ENCODE data around the gene DDX52. TPM values are rescaled to one million over a fixed set of nuclear protein-coding genes. Genes with fewer than 3 reads are reported as not detected.

Gene DDX52
- total and polyA plus RNA-seq, 2 of the 13 experiments (the other 11 are each of a cell fraction or from before 2014, with no cell fraction given): 8.9 to 36.1 TPM

DNA sequence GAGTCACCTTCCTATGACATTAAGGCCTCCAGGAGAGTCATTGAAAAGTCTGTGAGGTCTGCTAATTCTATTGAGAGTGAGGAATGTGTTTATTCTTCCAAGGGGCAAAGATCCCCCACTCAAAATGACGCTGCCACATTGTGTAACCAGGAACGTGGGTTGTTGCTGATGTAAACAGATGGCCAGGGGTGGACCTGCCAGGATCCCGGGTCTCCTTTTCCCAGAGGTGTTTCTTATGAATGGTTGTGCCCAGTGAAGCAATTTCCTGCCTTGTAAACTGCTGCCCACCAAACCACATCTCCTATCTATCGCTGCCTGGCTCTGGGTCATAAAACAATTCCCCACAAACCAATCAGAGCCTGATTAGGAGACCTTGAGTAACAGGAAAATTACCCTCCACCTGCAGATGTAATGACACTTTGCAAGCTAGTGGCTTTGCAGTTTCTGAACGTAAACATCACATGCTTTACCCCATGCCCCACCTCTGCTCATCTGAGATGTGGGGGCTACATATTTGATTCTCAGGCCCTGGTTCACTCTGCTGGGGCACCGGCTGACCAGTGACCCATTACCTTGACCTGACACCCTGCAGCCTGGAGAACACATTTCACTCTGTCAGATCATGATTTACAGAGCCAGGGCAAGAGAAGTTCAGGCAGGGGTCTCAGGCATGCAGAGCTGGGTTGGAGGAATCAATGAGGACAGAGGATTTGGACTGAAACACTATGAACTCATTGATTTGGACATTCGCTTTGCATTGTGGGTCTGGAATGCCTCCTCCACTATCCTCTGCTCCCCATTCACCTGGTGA is 33.1 kb upstream of the DDX52 start (continued):
- TF ChIP-seq NFE2 (CRISPR knock-in tag; IDR thresholded peaks at IDR 0.05): no peak
- TF ChIP-seq, protein P1, sequence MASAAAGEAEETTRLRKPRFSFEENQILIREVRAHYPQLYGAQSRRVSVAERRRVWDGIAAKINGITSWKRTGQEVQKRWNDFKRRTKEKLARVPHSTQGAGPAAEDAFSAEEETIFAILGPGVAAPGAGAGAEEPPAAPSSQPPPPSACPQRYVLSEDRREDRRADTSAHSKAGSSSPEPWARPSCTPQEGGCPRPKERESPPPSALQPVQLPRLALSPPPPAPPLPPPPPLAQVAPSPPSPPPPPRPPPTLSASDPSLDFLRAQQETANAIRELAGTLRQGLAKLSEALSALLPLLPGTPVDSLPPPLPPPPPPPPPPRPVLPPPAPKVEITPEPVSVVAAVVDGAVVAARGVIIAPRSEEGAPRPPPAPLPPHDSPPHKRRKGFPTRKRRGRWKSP (CRISPR knock-in tag; IDR thresholded peaks at IDR 0.05): 0 out of 2 replicates have a peak, but pooled peaks have one; percentile 29
- no peak for TF ChIP-seq U2AF2 (IDR thresholded peaks at IDR 0.05; ENCODE audit: low read depth, low read length)
- no peak for TF ChIP-seq RFX3 (CRISPR knock-in tag; IDR thresholded peaks at IDR 0.05)
- peak; percentile 21; the same call in 1 of the 2 replicates for TF ChIP-seq HIVEP1 (CRISPR knock-in tag; IDR thresholded peaks at IDR 0.05)
- TF ChIP-seq TARDBP (CRISPR knock-in tag; IDR thresholded peaks at IDR 0.05): no peak
- TF ChIP-seq FOSL1 (CRISPR knock-in tag; IDR thresholded peaks at IDR 0.05; ENCODE audit: borderline replicate concordance): no peak
- TF ChIP-seq IRF2 (CRISPR knock-in tag; IDR thresholded peaks at IDR 0.05): 0 out of 2 replicates have a peak, but pooled peaks have one; percentile 50
- no peak for TF ChIP-seq ZNF678 (CRISPR knock-in tag; IDR thresholded peaks at IDR 0.05)
- no peak for TF ChIP-seq ZNF782 (CRISPR knock-in tag; IDR thresholded peaks at IDR 0.05; ENCODE audit: borderline replicate concordance)
- TF ChIP-seq, protein P2, sequence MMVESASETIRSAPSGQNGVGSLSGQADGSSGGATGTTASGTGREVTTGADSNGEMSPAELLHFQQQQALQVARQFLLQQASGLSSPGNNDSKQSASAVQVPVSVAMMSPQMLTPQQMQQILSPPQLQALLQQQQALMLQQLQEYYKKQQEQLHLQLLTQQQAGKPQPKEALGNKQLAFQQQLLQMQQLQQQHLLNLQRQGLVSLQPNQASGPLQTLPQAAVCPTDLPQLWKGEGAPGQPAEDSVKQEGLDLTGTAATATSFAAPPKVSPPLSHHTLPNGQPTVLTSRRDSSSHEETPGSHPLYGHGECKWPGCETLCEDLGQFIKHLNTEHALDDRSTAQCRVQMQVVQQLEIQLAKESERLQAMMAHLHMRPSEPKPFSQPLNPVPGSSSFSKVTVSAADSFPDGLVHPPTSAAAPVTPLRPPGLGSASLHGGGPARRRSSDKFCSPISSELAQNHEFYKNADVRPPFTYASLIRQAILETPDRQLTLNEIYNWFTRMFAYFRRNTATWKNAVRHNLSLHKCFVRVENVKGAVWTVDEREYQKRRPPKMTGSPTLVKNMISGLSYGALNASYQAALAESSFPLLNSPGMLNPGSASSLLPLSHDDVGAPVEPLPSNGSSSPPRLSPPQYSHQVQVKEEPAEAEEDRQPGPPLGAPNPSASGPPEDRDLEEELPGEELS (CRISPR knock-in tag; IDR thresholded peaks at IDR 0.05): peak; percentile 94
- TF ChIP-seq ZFX (CRISPR knock-in tag; IDR thresholded peaks at IDR 0.05; ENCODE audit: low read depth): no peak
- TF ChIP-seq SPEN (CRISPR knock-in tag; IDR thresholded peaks at IDR 0.05; ENCODE audit: low read depth): peak; percentile 64; the same call in 1 of the 2 replicates
- TF ChIP-seq TCF12 (IDR thresholded peaks at IDR 0.05): no peak
- no peak for TF ChIP-seq TCF12 (CRISPR knock-in tag; IDR thresholded peaks at IDR 0.05)
- TF ChIP-seq, protein P3, sequence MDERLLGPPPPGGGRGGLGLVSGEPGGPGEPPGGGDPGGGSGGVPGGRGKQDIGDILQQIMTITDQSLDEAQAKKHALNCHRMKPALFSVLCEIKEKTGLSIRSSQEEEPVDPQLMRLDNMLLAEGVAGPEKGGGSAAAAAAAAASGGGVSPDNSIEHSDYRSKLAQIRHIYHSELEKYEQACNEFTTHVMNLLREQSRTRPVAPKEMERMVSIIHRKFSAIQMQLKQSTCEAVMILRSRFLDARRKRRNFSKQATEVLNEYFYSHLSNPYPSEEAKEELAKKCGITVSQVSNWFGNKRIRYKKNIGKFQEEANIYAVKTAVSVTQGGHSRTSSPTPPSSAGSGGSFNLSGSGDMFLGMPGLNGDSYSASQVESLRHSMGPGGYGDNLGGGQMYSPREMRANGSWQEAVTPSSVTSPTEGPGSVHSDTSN (CRISPR knock-in tag; IDR thresholded peaks at IDR 0.05): peak; percentile 55
- peak; percentile 91 for TF ChIP-seq CEBPB (IDR thresholded peaks at IDR 0.05; ENCODE audit: borderline replicate concordance, low read depth, low read length)
- TF ChIP-seq POLR2AphosphoS5 (IDR thresholded peaks at IDR 0.05; ENCODE audit: low read depth, low read length): peak; percentile 22; the same call in 1 of the 2 replicates
- peak; percentile 48 for TF ChIP-seq SKI (IDR thresholded peaks at IDR 0.05; ENCODE audit: partially characterized antibody)
- TF ChIP-seq, protein P4, sequence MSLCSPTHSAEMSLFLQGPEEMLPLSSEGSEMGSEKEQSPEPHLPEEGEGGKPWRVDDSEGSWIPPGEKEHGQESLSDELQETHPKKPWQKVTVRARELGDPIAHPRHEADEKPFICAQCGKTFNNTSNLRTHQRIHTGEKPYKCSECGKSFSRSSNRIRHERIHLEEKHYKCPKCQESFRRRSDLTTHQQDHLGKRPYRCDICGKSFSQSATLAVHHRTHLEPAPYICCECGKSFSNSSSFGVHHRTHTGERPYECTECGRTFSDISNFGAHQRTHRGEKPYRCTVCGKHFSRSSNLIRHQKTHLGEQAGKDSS (CRISPR knock-in tag; IDR thresholded peaks at IDR 0.05; ENCODE audit: borderline replicate concordance, low read depth): 0 out of 2 replicates have a peak, but pooled peaks have one; percentile 11
- TF ChIP-seq, protein P5, sequence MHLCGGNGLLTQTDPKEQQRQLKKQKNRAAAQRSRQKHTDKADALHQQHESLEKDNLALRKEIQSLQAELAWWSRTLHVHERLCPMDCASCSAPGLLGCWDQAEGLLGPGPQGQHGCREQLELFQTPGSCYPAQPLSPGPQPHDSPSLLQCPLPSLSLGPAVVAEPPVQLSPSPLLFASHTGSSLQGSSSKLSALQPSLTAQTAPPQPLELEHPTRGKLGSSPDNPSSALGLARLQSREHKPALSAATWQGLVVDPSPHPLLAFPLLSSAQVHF (CRISPR knock-in tag; IDR thresholded peaks at IDR 0.05): no peak
- no peak for TF ChIP-seq ZNF234 (CRISPR knock-in tag; conservative IDR thresholded peaks at IDR 0.05)
- TF ChIP-seq MYC (CRISPR knock-in tag; IDR thresholded peaks at IDR 0.05; ENCODE audit: borderline replicate concordance): peak; percentile 45; the same call in 1 of the 2 replicates

Measured in HepG2 (cell line).